HK-2 (cell line): ENCODE data around the gene CES4A.
A peak's percentile ranks its signal among the peaks of the same experiment; 100 is the strongest.
"Not testable (repeated sequence)": the region's sequence is repeated elsewhere in the genome, so short reads cannot be mapped to it uniquely, and the experiment has no call there.

Experiments
- DNase-seq: peaks from one replicate; pipeline ENCODE4 v3.0.0-alpha.2; 2018; ENCODE audit not compliant: unreplicated experiment

Gene CES4A

GRCh38 chr16:66984892-66985311 lies 3.5 kb upstream of the CES4A start:
- DNase-seq: no peak

- no peak for DNase-seq
Observed at GRCh38 chr16:66986559-66986958, 1.8 kb upstream of the CES4A start.

GRCh38 chr16:66991545-66992077 lies 3.2 kb downstream of the CES4A start:
- no peak for DNase-seq

- not testable (repeated sequence) for DNase-seq
Observed at GRCh38 chr16:66993558-66993957, 5.2 kb downstream of the CES4A start.

GRCh38 chr16:66996324-66996982 lies 8.1 kb downstream of the CES4A start:
- no peak for DNase-seq

GRCh38 chr16:66996983-66997358 lies 8.6 kb downstream of the CES4A start:
- DNase-seq: no peak

- no peak for DNase-seq
Observed at GRCh38 chr16:67000384-67001351, 12.3 kb downstream of the CES4A start.

- DNase-seq: no peak
Observed at GRCh38 chr16:67001726-67002125, 13.3 kb downstream of the CES4A start.

GRCh38 chr16:67006930-67007658 lies 18.7 kb downstream of the CES4A start:
- DNase-seq: peak; percentile 49

- no peak for DNase-seq
Observed at GRCh38 chr16:67009158-67009557, 20.8 kb downstream of the CES4A start.

- DNase-seq: no peak
Observed at GRCh38 chr16:67011274-67011673, 22.9 kb downstream of the CES4A start.

GRCh38 chr16:67013233-67013822 lies 24.9 kb downstream of the CES4A start:
- no peak for DNase-seq

- no peak for DNase-seq
Observed at GRCh38 chr16:67013823-67014633, 25.6 kb downstream of the CES4A start.

GRCh38 chr16:67014634-67015312 lies 26.4 kb downstream of the CES4A start:
- no peak for DNase-seq

GRCh38 chr16:67015313-67015731 lies 26.9 kb downstream of the CES4A start:
- no peak for DNase-seq

- no peak for DNase-seq
Observed at GRCh38 chr16:67016143-67016542, 27.8 kb downstream of the CES4A start.

- no peak for DNase-seq
Observed at GRCh38 chr16:67016681-67017420, 28.5 kb downstream of the CES4A start.

GRCh38 chr16:67017421-67017750 lies 29.0 kb downstream of the CES4A start:
- no peak for DNase-seq

- DNase-seq: peak; percentile 90
Observed at GRCh38 chr16:67017810-67018488, 29.6 kb downstream of the CES4A start.
